OCI-LY7 (cell line): ENCODE measurements around the gene ZSCAN26. TPM values are rescaled to one million over a fixed set of nuclear protein-coding genes. Genes with fewer than 3 reads are reported as not detected.
"Not testable (repeated sequence)": the region's sequence is repeated elsewhere in the genome, so short reads cannot be mapped to it uniquely, and the experiment has no call there.

ENCODE experiments used
- BruUV-seq: library from RNA; stranded (reverse); fragments of 400-500 nt; replicated peaks from 2 replicates; lab custom pipeline; 2021; lab: Mats Ljungman, UMichigan
- CTCF ChIA-PET: fragments of 300-600 bp; sonication (Branson Sonifier 250); formaldehyde crosslinking; loops from one replicate; lab custom pipeline; 2022; ENCODE audit warnings: antibody characterized with exemption; ENCODE audit not compliant: unreplicated experiment; lab: Charles Lee
- POLR2A ChIA-PET: fragments of 300-600 bp; sonication (Branson Sonifier 250); formaldehyde crosslinking; loops from one replicate; lab custom pipeline; 2022; ENCODE audit warnings: antibody characterized with exemption; lab: Charles Lee
- DNase-seq: peaks from one replicate; pipeline ENCODE4 v3.0.0-alpha.2; 2015; ENCODE audit warnings: low spot score
- H2AFZ ChIP-seq: fragments of 200-600 bp; sonication (generic), shearing (Covaris generic); 2 replicates; pipeline ENCODE4 v1.6.1; 2014; ENCODE audit warnings: mild to moderate bottlenecking, antibody characterized with exemption, low read length, moderate library complexity
- H3K27ac ChIP-seq: fragments of 200-600 bp; sonication (generic); 2 replicates; pipeline ENCODE4 v1.5.1; 2014; ENCODE audit warnings: mixed run types, low read depth, mild to moderate bottlenecking, moderate library complexity, low read length, inconsistent platforms; ENCODE audit not compliant: poor library complexity, severe bottlenecking
- H3K36me3 ChIP-seq: fragments of 200-600 bp; sonication (generic); 2 replicates; pipeline ENCODE4 v1.6.1; 2014; ENCODE audit warnings: mild to moderate bottlenecking, antibody characterized with exemption, low read length, moderate library complexity, mixed read lengths; ENCODE audit not compliant: insufficient read depth
- H3K4me1 ChIP-seq: fragments of 200-600 bp; sonication (generic); 2 replicates; pipeline ENCODE4 v1.5.1; 2014; ENCODE audit warnings: mild to moderate bottlenecking, low read length; ENCODE audit not compliant: insufficient read depth, poor library complexity, severe bottlenecking
- H3K4me2 ChIP-seq: fragments of 200-600 bp; sonication (generic); 2 replicates; pipeline ENCODE4 v1.6.1; 2014; ENCODE audit warnings: mild to moderate bottlenecking, low read length
- H3K4me3 ChIP-seq: fragments of 200-600 bp; sonication (generic); 2 replicates; pipeline ENCODE4 v1.5.1; 2014; ENCODE audit warnings: mild to moderate bottlenecking, low read depth, low read length; ENCODE audit not compliant: poor library complexity, severe bottlenecking
- H3K79me2 ChIP-seq: fragments of 200-600 bp; sonication (generic); 2 replicates; pipeline ENCODE4 v1.6.1; 2016; ENCODE audit warnings: low read depth, mild to moderate bottlenecking, low read length, moderate library complexity, mixed read lengths; ENCODE audit not compliant: insufficient read depth
- H3K9me2 ChIP-seq: fragments of 200-600 bp; sonication (generic); 2 replicates; pipeline ENCODE4 v1.6.1; 2016; ENCODE audit warnings: mild to moderate bottlenecking, low read length, mixed read lengths; ENCODE audit not compliant: insufficient read depth
- H3K9me3 ChIP-seq: fragments of 200-600 bp; sonication (generic); 2 replicates; pipeline ENCODE4 v1.6.1; 2014; ENCODE audit warnings: mild to moderate bottlenecking, mixed run types, low read length, mixed read lengths
- H4K20me1 ChIP-seq: fragments of 200-600 bp; sonication (generic); 2 replicates; pipeline ENCODE4 v1.6.1; 2014; ENCODE audit warnings: mild to moderate bottlenecking, antibody characterized with exemption, low read length, moderate library complexity, mixed read lengths; ENCODE audit not compliant: insufficient read depth
- EZH2phosphoT487 ChIP-seq: fragments of 200-600 bp; sonication (generic); IDR thresholded peaks from 2 replicates; pipeline ENCODE4 v1.6.1; 2018; ENCODE audit warnings: low read depth, borderline replicate concordance, mild to moderate bottlenecking, mixed run types, antibody characterized with exemption, low read length, moderate library complexity, mixed read lengths
- intact Hi-C: fragments of 100-400 bp; cut with micrococcal nuclease; formaldehyde crosslinking; loops from one replicate; pipeline ENCODE4 v1.10.0; 2022; ENCODE audit not compliant: unreplicated experiment
- total RNA-seq, 2 experiments: library from RNA; depleted of rRNA in 1 of 2; stranded (reverse); fragments of >200 nt in 1 of 2; shearing (Covaris generic) in 1 of 2; gene quantifications; 2 replicates each; pipeline ENCODE4 v1.2.3, GENCODE V29; 2014 to 2022
- TF ChIP-seq, protein P1 (sequence below): fragments of 200-600 bp; sonication (generic); conservative IDR thresholded peaks from 2 replicates; pipeline ENCODE4 v1.5.1; 2014; ENCODE audit warnings: mild to moderate bottlenecking, antibody characterized with exemption, low read length, moderate library complexity, mixed read lengths

The ZSCAN26 gene
- total RNA-seq, 2 experiments from 2014 or later: 2.8 to 6.8 TPM

DNA sequence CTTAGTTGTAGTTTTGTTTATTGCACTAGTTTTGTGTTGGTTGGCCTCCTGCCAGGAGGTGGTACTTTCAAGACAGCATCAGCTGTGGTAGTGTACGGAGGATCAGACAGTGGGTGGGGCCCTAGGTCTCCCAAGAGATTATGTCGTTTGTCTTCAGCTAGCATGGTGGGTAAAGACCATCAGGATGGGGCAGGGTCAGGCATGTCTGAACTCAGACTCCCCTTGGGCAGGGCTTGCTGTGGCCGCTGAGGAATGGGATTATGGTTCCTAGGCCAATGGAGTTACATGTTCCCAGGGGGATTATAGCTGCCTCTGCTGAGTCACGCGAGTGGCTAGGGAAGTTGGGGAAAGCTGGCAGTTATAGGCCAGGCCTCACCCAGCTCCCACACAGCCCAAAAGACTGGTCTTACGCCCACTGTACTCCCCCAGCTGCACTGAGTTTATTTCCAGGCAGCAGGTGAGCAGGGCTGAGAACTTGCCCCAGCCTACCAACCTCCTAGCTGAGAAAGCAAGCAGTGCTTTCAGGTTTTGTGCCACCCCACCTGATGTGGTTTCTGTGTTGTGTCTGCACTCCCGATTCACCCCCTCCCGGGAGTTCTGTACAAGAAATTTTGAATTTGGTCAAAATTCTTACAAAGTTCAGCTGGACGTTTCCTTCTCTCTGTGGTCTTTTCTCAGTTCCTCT, 44.3 kb downstream of the ZSCAN26 start:
- Histone ChIP-seq H3K4me1 (no peaks in the 10 kb centered on the region), H4K20me1 (no peaks in the 10 kb centered on the region), H2AFZ (no peak overlapping the region), H3K4me2 (no peak overlapping the region), H3K9me3 (no peaks in the 10 kb centered on the region), H3K9me2 (no peaks in the 10 kb centered on the region), H3K4me3 (no peak overlapping the region), H3K79me2 (no peaks in the 10 kb centered on the region), H3K36me3 (no peaks in the 10 kb centered on the region), H3K27ac (no peak overlapping the region)
- no peak for DNase-seq
- no TSS peak for BruUV-seq
- TF ChIP-seq EZH2phosphoT487: no peak
- TF ChIP-seq, protein P1, sequence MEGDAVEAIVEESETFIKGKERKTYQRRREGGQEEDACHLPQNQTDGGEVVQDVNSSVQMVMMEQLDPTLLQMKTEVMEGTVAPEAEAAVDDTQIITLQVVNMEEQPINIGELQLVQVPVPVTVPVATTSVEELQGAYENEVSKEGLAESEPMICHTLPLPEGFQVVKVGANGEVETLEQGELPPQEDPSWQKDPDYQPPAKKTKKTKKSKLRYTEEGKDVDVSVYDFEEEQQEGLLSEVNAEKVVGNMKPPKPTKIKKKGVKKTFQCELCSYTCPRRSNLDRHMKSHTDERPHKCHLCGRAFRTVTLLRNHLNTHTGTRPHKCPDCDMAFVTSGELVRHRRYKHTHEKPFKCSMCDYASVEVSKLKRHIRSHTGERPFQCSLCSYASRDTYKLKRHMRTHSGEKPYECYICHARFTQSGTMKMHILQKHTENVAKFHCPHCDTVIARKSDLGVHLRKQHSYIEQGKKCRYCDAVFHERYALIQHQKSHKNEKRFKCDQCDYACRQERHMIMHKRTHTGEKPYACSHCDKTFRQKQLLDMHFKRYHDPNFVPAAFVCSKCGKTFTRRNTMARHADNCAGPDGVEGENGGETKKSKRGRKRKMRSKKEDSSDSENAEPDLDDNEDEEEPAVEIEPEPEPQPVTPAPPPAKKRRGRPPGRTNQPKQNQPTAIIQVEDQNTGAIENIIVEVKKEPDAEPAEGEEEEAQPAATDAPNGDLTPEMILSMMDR: no peak
- ChIA-PET CTCF (no interaction called here), POLR2A (no interaction called here)
- intact Hi-C loops: no loop called here

DNA sequence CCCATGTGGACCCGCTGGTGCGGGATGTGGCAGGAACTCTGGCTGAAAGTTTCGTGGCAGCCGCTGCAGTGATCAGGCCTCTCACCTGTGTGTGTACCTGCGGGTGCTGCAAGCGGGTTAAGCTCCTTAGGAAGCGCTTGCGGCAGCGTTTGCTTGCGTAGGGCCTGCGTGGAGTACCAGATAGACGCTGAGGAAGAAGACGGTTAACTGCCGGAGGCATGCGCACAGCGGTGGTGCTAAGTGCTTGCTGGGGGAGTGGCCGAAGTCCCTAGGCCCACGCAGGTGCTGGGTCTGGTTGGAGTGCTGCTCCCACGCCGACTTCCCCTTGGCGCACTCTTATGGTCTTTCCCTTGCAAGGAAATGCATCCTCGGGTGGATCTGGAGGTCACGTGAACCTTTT, 46.0 kb downstream of the ZSCAN26 start:
- BruUV-seq: no TSS peak

DNA sequence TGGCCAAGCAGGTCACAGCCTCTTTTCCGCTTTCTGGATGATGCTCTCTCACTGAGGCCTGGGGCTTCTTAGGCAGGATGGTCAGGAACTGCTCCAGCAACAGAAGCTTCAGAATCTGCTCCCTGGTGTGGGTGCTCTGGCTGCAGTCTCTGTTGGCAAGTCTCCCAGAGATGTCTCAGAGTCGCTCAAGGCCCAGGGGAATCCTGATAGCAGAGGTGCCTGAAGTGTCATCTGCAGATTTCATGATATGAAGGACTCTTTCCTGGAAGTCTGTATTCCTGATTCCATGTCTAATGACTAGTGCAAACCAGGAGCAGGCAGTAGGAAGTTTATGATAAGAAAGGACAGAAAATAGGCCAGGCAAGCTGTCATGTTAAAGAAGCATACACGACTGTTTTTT, 48.7 kb downstream of the ZSCAN26 start:
- Histone ChIP-seq H3K79me2 (no peaks in the 10 kb centered on the region), H3K4me3 (no peak overlapping the region), H3K4me1 (no peaks in the 10 kb centered on the region), H3K36me3 (no peaks in the 10 kb centered on the region), H3K27ac (no peak overlapping the region), H3K9me2 (no peaks in the 10 kb centered on the region), H2AFZ (no peak overlapping the region), H3K4me2 (no peak overlapping the region), H3K9me3 (no peaks in the 10 kb centered on the region), H4K20me1 (no peaks in the 10 kb centered on the region)
- DNase-seq: no peak
- intact Hi-C loops: no loop called here
- no peak for TF ChIP-seq EZH2phosphoT487
- TF ChIP-seq, protein P1: no peak
- ChIA-PET CTCF (no interaction called here), POLR2A (no interaction called here)
- no TSS peak for BruUV-seq

More for the DNA sequence above, 46.0 kb downstream of the ZSCAN26 start:
- Histone ChIP-seq H3K79me2 (no peaks in the 10 kb centered on the region), H3K4me3 (no peak overlapping the region), H3K27ac (no peak overlapping the region), H3K36me3 (no peaks in the 10 kb centered on the region), H3K9me3 (no peaks in the 10 kb centered on the region), H3K9me2 (no peaks in the 10 kb centered on the region), H3K4me2 (no peak overlapping the region), H2AFZ (no peak overlapping the region), H3K4me1 (no peaks in the 10 kb centered on the region), H4K20me1 (no peaks in the 10 kb centered on the region)
- DNase-seq: no peak
- intact Hi-C loops: no loop called here
- ChIA-PET CTCF (no interaction called here), POLR2A (no interaction called here)
- TF ChIP-seq, protein P1: no peak
- TF ChIP-seq EZH2phosphoT487: no peak

DNA sequence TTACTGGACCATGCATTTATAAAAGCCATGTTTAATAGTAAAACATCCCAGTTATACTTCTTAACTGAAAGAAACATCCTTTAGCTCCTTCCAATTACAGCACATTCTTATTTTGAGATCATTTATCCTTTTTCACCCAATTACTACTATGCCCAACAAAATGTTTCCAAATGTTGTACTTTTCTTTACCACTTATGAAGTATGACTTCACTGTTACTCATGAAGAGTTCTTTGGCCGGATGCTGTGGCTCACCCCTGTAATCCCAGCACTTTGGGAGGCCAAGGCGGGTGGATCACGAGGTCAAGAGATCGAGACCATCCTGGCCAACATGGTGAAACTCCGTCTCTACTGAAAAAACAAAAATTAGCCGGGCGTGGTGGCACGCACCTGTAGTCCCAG, 50.9 kb downstream of the ZSCAN26 start:
- H4K20me1 ChIP-seq, H3K4me3 ChIP-seq, H2AFZ ChIP-seq, CTCF ChIA-PET, H3K4me1 ChIP-seq, intact Hi-C loops, H3K27ac ChIP-seq, H3K9me3 ChIP-seq, H3K4me2 ChIP-seq, H3K9me2 ChIP-seq, DNase-seq, BruUV-seq, H3K79me2 ChIP-seq, POLR2A ChIA-PET, H3K36me3 ChIP-seq: not testable (repeated sequence)
